Hematopoietic multipotent progenitor cell (in vitro differentiated cells): Measurements from ENCODE around the gene GPR82. TPM values are rescaled to one million over a fixed set of nuclear protein-coding genes. Genes with fewer than 3 reads are reported as not detected.
"Not testable (repeated sequence)": the region's sequence is repeated elsewhere in the genome, so short reads cannot be mapped to it uniquely, and the experiment has no call there.

ENCODE experiments used
- DNase-seq, 3 donors: peaks; one replicate each; pipeline ENCODE4 v3.0.0-alpha.2; 2011 to 2015; ENCODE audit warnings: low read depth in 2 of 3, low spot score in 2 of 3
- total RNA-seq: library from RNA; depleted of rRNA; stranded (reverse); fragments of >200 nt; gene quantifications from one replicate; pipeline ENCODE4 v1.2.3, GENCODE V29; 2012

GPR82 gene
- total RNA-seq, 1 donor, result not detected

DNA sequence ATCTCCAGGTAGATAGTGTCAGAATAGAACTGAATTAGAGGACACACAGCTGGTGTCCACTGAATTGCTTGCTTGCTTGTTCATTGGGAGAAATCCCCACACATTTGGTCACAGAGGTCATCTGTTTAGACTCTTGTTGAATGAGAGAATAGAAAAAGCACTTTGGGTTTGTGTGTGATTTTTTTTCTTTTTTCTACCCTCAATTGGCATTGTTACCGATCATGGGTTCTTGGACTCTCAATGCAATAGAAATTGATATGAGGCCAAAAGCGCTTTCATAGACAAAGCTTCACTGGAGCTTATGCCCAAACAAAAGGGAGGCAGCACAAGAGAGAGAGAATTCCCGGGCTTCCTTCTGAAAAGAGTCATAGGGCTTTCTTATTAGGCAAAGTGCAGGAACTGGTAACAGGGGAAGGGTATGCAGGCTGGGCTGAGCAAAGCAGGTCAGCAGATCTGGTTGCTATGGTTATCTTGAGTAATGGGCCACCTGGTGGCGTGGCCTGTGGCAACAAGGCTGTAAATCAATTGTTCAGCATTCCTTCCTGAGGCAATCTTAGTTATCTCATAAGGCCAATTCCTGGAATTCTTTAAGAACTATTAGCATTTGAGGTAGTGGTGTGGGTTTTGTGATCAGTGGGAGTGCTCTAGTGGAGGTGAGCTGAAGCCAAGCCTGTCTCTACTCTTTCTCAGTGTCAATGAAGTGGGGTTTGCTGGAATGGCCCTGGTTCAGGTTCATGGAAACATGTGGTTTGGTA lies 5.3 kb upstream of the GPR82 start:
- DNase-seq, result no peak

DNA sequence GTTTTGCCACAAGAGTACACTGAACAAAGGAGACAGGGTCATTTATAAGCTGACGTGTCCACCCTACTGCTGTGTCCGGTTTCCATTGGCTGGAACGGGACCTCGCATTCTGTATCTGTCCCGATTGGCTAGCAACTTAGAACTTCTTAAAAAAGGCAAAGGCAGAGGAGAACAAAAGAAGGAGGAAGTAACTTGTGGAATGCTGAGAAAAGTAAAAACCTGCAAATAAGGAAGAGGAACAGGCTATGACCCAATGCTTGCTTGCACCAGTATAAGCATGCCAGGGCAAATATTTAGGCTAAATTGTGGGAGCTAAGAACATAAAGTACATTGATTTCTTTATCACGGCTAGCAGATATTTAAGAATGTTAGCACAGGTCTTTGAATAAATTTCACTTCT lies 4.4 kb upstream of the GPR82 start:
- not testable (repeated sequence) for DNase-seq

DNA sequence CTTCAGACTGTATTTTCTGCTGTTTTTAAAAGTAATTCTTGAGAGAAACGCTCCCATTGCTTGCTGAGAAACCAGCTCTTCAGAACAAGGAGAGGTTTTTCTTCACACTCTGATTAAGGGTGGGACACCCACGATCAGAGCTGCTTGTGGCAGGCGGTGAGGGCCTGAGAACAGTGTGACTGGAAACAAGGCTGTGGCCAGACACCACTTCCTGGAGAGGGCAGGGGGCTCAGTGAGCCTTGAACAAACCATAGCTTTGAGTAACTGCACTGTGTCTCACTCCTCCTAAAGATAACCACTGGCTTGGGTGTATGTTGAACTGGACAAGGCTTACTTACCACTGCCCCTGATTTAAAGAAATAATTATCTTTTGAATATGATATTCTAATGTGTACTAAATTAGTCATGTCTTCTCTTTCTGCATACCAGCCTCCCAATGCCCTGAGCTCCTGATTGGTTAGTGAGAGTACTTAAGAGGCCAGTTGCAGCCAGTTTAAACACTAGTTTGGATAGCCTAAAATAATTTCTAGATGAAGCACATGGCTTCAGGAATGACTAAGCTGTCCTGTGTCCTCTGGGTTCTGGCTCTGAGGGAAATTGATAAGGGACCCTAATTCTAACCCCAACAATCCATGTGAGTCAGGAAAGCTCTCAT lies 3.7 kb upstream of the GPR82 start:
- DNase-seq, result no peak

- DNase-seq, result no peak
Observed at GRCh38 chrX:41721590-41721989, 2.4 kb upstream of the GPR82 start.

GRCh38 chrX:41722214-41722613 lies 1.8 kb upstream of the GPR82 start:
- no peak for DNase-seq

GRCh38 chrX:41722816-41723618 lies 964 bp upstream of the GPR82 start:
- DNase-seq, result no peak

GRCh38 chrX:41728125-41728524 lies 4.1 kb downstream of the GPR82 start:
- no peak for DNase-seq

DNA sequence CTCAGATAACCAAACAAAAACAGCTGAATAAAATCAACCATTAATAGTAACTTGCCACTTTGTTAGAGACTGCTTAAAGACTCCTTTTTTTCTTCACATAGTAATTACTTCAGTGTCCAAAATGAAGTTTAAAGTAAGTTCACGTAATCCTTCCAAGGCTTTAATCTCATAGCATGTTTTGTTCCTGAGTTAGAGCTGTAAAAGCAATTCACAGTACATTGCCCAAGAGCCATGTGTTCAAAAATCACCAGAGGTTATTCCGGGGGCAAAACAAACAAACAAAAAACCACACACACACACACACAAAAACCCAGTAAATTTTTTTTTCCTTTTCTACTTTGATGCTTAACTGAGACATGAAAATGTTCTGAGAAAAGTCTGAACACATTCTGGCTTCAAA lies 6.1 kb downstream of the GPR82 start:
- no peak for DNase-seq

- DNase-seq, result no peak
Observed at GRCh38 chrX:41732260-41732659, 8.3 kb downstream of the GPR82 start.

GRCh38 chrX:41733939-41734338 lies 10.0 kb downstream of the GPR82 start:
- peak in 1 of 3 donors; percentile 5 for DNase-seq

- DNase-seq, result peak in 1 of 3 donors; percentile 36
Observed at GRCh38 chrX:41734530-41734929, 10.5 kb downstream of the GPR82 start.

DNA sequence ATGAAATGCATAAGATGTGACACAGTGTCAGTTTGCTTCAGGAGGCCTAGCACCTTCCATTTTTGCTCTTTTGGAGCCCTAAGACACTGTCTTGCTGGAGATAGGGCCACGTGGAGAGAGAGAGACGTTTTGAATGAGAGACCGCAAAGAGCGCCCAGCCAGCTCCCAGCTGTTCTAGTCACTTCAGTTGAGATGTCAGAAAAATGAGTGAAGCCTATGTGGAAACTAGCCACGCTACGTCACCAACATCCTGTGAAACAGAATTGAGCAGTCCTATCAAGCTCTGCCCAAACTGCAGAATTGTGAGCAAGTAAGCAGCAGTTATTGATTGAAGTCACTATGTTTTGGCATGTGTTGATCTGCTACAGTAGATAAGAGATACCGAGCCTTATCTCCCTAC lies 13.1 kb downstream of the GPR82 start:
- peak in 1 of 3 donors; percentile 22 for DNase-seq

DNA sequence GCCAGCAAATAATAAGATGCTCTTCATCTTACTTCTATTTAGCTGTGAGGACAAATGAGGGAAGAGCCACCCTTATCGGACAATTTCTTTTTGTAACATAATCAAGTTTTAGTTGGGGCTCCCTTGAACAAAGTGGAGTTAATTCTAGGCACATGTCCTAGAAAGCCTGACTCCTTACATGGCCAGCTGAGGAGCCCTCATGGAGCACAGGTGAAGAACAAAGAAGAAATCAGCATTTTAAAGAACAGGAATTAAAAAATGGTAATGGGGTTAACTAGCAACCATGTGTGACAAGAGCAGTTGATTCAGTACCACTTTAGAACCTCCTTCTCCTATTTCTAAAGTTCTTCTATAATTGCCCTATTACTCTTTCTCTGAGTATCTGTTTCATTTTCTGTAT lies 15.9 kb downstream of the GPR82 start:
- no peak for DNase-seq

DNA sequence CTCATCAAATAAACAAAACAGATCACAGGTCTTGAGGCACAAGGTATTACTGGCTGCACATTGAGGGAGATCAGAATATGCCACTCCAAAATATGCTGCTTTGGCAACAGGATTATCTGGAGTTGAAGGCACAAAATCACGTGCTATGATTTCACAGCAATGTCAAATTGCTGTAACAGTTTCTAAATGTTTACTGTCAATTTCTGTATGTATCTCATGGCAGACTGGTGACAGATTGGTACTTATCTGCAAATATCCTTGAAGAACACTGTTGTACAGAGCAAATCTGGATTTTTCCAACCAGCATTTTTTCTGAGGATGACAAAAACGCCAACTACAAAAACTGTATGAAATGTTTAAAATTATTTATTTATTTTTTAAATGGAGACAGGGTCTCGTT lies 26.7 kb downstream of the GPR82 start:
- DNase-seq, result no peak

GRCh38 chrX:41758401-41758800 lies 34.4 kb downstream of the GPR82 start:
- no peak for DNase-seq

DNA sequence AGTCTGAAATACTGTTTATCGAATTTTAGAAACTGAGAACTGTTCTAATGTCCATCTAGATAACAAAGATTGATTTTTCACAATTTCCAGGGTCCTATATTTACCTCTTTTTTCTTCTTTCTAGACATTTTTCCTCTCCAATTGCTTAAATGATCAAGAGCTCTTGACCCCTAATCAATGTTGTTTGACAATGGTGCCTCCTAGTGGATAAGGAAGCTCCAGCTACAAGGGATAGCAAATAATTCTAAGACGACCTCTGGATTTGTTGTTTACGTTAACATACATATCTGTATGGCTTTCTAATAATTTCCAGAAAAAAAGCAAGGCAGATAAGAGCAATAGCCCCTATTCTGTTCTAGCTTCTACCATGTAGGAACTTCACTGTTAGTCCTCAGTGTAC lies 35.8 kb downstream of the GPR82 start:
- peak in 2 of 3 donors; percentile 31 to 56 for DNase-seq

- DNase-seq, result no peak
Observed at GRCh38 chrX:41761169-41761568, 37.2 kb downstream of the GPR82 start.

GRCh38 chrX:41761702-41762101 lies 37.7 kb downstream of the GPR82 start:
- no peak for DNase-seq

DNA sequence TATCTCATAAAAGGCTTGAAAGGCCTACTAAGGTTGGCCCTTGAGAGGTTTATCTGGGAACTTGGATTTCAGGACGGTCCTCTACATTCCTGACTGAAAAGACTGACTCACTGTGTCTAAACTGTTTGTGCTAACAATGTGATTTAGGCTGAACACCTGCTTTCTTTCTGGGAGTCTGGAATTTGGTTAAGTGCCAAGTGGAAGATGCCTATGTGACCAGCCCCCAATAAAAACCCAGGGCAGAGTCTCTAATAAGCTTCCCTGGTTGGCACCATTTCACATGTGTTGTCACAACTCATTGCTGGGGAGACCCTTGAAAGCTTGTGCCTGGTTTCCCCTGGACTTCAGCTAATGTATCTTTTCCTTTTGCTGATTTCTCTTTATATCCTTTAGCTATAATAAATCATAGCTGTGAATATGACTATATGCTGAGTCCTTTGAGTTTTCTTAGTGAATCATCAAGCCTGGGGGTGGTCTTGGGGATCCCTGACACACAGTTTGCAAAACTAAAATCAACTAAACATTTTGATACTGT lies 55.1 kb downstream of the GPR82 start:
- no peak for DNase-seq
